ENCODE measurements around the gene PER1. TPM values are rescaled to one million over a fixed set of nuclear protein-coding genes. Genes with fewer than 3 reads are reported as not detected.

Gene PER1
- total and polyA plus RNA-seq, 7 donors: 30.5 to 153 (median 67.6) TPM

- peak; percentile 96 for DNase-seq
- intact Hi-C loops (cut with DNase I): loop anchor here (1.0 to 5.0 kb wide), 7 partner anchors 24 to 178 kb away; partner anchors contain the start of genes CTC1, PFAS and SLC25A35
- WGBS, 2 donors: 0 to 1% methylated on average over 38 of the region's 38 CpGs
- Histone ChIP-seq H3K27ac (peak overlapping the region; percentile 76 to 87 (median 80)), H3K27me3 (peaks cover 12 to 78% (median 71%) of the 10 kb centered on the region in 3 donors), H3K9me3 (no peaks in the 10 kb centered on the region), H3K4me3 (peak overlapping the region; percentile 40 to 59 (median 53)), H3K4me1 (peaks cover 0 to 57% (median 54%) of the 10 kb centered on the region in 4 donors), H3K36me3 (no peaks in the 10 kb centered on the region)
- TF ChIP-seq POLR2AphosphoS5 (IDR thresholded peaks at IDR 0.05) (peak in 1 of 4 donors; percentile 28), EP300 (IDR thresholded peaks at IDR 0.05) (no peak), POLR2A (IDR thresholded peaks at IDR 0.05) (no peak), CTCF (IDR thresholded peaks at IDR 0.05) (peak; percentile 90 to 95 (median 90))
Observed at GRCh38 chr17:8118769-8119580, 33.2 kb downstream of the PER1 start.

GRCh38 chr17:8117980-8118768 lies 34.0 kb downstream of the PER1 start, which contains the start of gene ALOXE3:
Gene ALOXE3 (minus strand): TSS chr17:8118514. CDS start chr17:8117990, 524 bp downstream.
- intact Hi-C loops (cut with DNase I): loop anchor here (2.0 to 5.0 kb wide), 5 partner anchors 23 to 179 kb away; partner anchors contain the start of genes CTC1, PFAS and SLC25A35
- DNase-seq: peak; percentile 84

GRCh38 chr17:8117367-8117979 lies 34.7 kb downstream of the PER1 start:
- WGBS, 2 donors: 4 to 6% methylated on average over 18 of the region's 18 CpGs
- intact Hi-C loops (cut with DNase I): loop anchor here (5.0 kb wide), 3 partner anchors 35 to 180 kb away; partner anchors contain the start of gene SLC25A35
- H3K4me3 ChIP-seq: peak overlapping the region in 3 of 4 donors; percentile 49 to 59 (median 57)
- no peaks in the 10 kb centered on the region for H3K36me3 ChIP-seq
- TF ChIP-seq POLR2A (IDR thresholded peaks at IDR 0.05): no peak
- no peak for TF ChIP-seq CTCF (IDR thresholded peaks at IDR 0.05)
- no peak for TF ChIP-seq POLR2AphosphoS5 (IDR thresholded peaks at IDR 0.05)
- TF ChIP-seq EP300 (IDR thresholded peaks at IDR 0.05): no peak
- no peak for DNase-seq
- H3K27ac ChIP-seq: peak overlapping the region in 2 of 4 donors; percentile 83 to 87
- no peaks in the 10 kb centered on the region for H3K9me3 ChIP-seq
- H3K27me3 ChIP-seq: peaks cover 8 to 78% (median 70%) of the 10 kb centered on the region in 3 donors
- peaks cover 0 to 42% (median 39%) of the 10 kb centered on the region in 4 donors for H3K4me1 ChIP-seq

More at GRCh38 chr17:8117980-8118768, 34.0 kb downstream of the PER1 start, which contains the start of gene ALOXE3:
- H3K9me3 ChIP-seq: no peaks in the 10 kb centered on the region
- 1% methylated on average over 33 of the region's 33 CpGs for WGBS, 2 donors
- H3K4me1 ChIP-seq: peaks cover 0 to 49% (median 46%) of the 10 kb centered on the region in 4 donors
- H3K4me3 ChIP-seq: peak within 1 kb of the TSS; percentile 40 to 59 (median 53)
- TF ChIP-seq EP300 (IDR thresholded peaks at IDR 0.05): no peak
- no peak for TF ChIP-seq POLR2A (IDR thresholded peaks at IDR 0.05)
- no peak for TF ChIP-seq CTCF (IDR thresholded peaks at IDR 0.05)
- no peak for TF ChIP-seq POLR2AphosphoS5 (IDR thresholded peaks at IDR 0.05)
- peak within 1 kb of the TSS; percentile 76 to 87 (median 80) for H3K27ac ChIP-seq
- peaks cover 8 to 78% (median 70%) of the 10 kb centered on the region in 3 donors for H3K27me3 ChIP-seq
- no peaks in the 10 kb centered on the region for H3K36me3 ChIP-seq

GRCh38 chr17:8116776-8117175 lies 35.4 kb downstream of the PER1 start:
- no peaks in the 10 kb centered on the region for H3K9me3 ChIP-seq
- no peak for TF ChIP-seq POLR2AphosphoS5 (IDR thresholded peaks at IDR 0.05)
- no peak for TF ChIP-seq CTCF (IDR thresholded peaks at IDR 0.05)
- TF ChIP-seq EP300 (IDR thresholded peaks at IDR 0.05): no peak
- no peak for TF ChIP-seq POLR2A (IDR thresholded peaks at IDR 0.05)
- DNase-seq: no peak
- no peak overlapping the region for H3K27ac ChIP-seq
- intact Hi-C loops (cut with DNase I): loop anchor here (5.0 kb wide), 3 partner anchors 34 to 181 kb away; partner anchors contain the start of gene SLC25A35
- H3K4me1 ChIP-seq: peaks cover 0 to 35% (median 32%) of the 10 kb centered on the region in 4 donors
- no peak overlapping the region for H3K4me3 ChIP-seq
- 21 to 46% methylated on average over 18 of the region's 18 CpGs for WGBS, 2 donors
- no peaks in the 10 kb centered on the region for H3K36me3 ChIP-seq
- H3K27me3 ChIP-seq: peaks cover 1 to 78% (median 70%) of the 10 kb centered on the region in 3 donors

All from sigmoid colon (tissue), 7 donors.